GM12873 (cell line): ENCODE results near the gene POLR2F.

Source experiments
- TF ChIP-seq, protein P1 (sequence below): IDR thresholded peaks from 2 replicates; pipeline ENCODE4 v1.5.1; 2012; ENCODE audit warnings: low read depth, mild to moderate bottlenecking, moderate library complexity, low read length, control low read depth; ENCODE audit not compliant: insufficient read depth; ENCODE audit errors: missing control alignments

POLR2F gene

GRCh38 chr22:37910890-37911672 is 42.4 kb upstream of the POLR2F start:
- TF ChIP-seq, protein P1, sequence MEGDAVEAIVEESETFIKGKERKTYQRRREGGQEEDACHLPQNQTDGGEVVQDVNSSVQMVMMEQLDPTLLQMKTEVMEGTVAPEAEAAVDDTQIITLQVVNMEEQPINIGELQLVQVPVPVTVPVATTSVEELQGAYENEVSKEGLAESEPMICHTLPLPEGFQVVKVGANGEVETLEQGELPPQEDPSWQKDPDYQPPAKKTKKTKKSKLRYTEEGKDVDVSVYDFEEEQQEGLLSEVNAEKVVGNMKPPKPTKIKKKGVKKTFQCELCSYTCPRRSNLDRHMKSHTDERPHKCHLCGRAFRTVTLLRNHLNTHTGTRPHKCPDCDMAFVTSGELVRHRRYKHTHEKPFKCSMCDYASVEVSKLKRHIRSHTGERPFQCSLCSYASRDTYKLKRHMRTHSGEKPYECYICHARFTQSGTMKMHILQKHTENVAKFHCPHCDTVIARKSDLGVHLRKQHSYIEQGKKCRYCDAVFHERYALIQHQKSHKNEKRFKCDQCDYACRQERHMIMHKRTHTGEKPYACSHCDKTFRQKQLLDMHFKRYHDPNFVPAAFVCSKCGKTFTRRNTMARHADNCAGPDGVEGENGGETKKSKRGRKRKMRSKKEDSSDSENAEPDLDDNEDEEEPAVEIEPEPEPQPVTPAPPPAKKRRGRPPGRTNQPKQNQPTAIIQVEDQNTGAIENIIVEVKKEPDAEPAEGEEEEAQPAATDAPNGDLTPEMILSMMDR: no peak

GRCh38 chr22:37911697-37912096 is 41.8 kb upstream of the POLR2F start:
- TF ChIP-seq, protein P1: no peak

DNA sequence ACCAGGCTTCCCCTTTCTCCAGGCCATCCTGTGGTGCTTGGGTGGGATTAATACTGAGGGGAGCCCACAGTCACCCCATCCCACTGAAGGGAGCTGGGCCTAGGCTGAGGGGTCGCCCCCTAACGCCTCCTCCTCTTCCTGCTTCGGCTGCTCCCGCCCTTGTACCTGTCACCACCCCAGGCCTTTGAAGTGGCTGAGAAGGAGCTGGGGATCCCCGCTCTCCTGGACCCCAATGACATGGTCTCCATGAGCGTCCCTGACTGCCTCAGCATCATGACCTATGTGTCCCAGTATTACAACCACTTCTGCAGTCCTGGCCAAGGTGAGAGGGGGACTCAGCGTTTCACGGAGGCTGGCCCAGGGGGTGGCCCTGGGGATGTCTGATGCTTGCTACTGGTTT is 41.3 kb upstream of the POLR2F start:
- TF ChIP-seq, protein P1: no peak

DNA sequence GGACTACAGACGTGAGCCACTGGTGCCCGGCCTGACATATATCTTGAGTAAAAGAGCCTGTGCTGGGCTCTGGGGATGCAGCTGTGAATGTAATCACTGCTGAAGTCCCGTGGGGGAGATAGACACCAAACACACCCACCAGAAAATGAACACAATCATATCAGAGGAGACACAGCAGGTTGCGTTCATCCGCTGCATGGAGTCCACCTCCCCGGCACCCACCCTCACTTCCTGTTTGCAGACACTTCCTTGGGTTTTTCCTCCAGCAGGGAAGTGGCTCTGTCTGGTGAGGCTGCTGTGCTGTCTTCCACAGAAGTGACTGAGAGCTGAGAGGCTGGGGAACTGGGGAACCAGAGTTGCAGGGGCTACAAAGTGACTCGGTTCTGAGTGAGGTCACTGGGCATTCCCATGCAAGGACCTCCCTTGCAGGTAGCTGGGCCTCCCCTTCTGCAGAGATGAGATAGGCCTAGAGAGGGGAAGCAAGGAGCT is 40.2 kb upstream of the POLR2F start:
- TF ChIP-seq, protein P1: no peak

DNA sequence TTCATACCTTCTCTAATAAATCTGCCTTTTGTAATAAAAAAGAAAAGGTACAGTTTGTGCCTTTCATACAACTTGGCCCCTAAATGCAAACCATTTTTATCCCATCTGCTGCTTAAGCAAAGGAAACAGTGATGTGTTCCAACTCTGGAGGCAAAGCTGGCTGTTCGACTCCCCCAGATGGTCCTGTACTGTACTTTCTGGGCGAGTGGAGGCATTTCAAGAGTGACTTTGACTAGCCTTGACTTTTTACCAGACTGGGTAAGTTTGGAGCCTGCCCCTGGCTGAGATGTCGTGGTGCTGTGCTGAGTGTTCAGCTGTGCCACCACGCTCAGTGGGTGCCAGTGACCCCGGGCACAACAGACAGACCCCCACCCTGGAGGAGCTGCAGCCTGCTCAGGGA is 37.2 kb upstream of the POLR2F start:
- TF ChIP-seq, protein P1: no peak

DNA sequence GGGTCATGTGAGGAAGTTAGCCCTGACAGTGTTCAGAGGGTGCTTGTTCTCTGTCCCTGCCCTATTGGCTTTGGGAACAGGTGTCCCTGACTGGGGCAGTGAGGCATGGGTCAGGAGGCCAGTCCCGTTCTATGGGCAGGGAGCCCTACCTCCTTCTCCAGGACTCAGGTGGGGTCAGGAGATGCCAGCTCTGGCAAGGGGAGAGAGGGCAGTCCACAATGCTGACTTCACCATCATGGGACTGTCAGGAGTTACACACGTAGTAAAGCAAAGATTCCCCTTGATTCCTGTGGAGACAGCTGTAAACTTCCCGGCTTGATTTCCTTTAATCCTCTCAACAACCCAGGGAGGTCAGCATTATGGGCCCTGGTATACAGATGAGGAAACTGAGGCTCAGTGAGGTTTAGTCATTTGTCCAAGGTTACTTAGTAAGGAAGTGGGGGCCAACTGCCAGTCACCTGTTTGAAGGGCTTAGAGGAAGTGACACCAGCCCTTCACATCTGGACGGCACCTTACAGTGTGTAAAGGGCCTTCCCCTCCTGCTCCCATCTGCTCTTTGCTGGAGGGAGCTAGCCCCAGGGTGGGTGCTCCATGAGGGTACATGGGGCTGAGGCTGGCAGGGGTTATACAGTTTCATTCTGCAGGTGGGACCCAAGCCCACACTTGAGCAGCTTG is 35.5 kb upstream of the POLR2F start:
- TF ChIP-seq, protein P1: no peak

DNA sequence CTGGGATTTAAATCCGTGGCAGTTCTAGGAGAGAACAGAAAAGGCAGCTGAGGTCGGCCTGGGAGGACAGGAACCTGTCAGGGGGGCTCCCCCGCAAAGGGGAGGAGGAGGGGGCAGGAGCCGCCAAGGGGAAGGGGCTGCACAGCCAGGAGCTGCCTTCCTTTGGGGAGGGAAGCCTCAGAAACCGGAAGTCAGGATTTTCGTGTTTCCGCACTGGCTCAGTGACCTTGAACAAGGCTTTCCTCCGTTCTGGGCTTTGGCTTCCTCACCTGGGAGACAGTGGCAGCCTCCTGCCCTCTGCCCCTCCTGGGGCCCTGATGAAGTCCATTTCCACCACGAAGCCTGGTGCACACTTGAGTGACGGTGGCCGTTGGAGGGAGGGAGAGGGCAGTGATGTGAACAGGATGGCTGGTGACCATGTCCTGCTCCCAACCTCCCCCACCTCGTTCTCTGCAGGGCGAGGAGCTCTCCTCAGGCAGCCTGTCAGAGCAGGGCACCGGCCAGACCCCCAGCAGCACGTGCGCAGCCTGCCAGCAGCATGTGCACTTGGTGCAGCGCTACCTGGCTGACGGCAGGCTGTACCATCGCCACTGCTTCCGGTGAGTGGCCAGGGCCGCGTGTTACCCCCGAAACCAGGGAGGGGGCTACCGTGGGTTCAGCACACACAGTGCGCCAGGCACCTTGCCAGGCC is 34.8 kb upstream of the POLR2F start:
- TF ChIP-seq, protein P1: no peak
